HepG2 (cell line): Measurements from ENCODE around the gene AADACL4.

Experiments used
- CTCF ChIP-seq: sonication (generic); formaldehyde crosslinking; IDR thresholded peaks from 2 replicates; pipeline ENCODE4 v1.5.0; 2020; ENCODE audit warnings: mild to moderate bottlenecking, missing genetic modification reagents, moderate library complexity
- EZH2 ChIP-seq: conservative IDR thresholded peaks from 2 replicates; pipeline ENCODE4 v1.6.1; 2012; ENCODE audit warnings: mild to moderate bottlenecking, low read depth, low read length, moderate library complexity
- PHF21A ChIP-seq: sonication (generic); formaldehyde crosslinking; IDR thresholded peaks from 2 replicates; pipeline ENCODE4 v1.5.0; 2020; ENCODE audit warnings: mild to moderate bottlenecking, missing genetic modification reagents
- POLR2A ChIP-seq, 2 experiments: IDR thresholded peaks; 2 replicates each; pipeline ENCODE4 v1.6.1; 2011; ENCODE audit warnings: low read depth in 2 of 2, low read length in 2 of 2, mild to moderate bottlenecking in 1 of 2, moderate library complexity in 1 of 2; ENCODE audit not compliant: insufficient read depth in 1 of 2
- POLR2AphosphoS5 ChIP-seq: IDR thresholded peaks from 2 replicates; pipeline ENCODE4 v1.6.1; 2012; ENCODE audit warnings: low read depth, low read length
- TMF1 ChIP-seq: sonication (generic); formaldehyde crosslinking; IDR thresholded peaks from 2 replicates; pipeline ENCODE4 v1.8.1; 2022; ENCODE audit warnings: low read depth, missing genetic modification reagents
- ZNF33B ChIP-seq: sonication (generic); formaldehyde crosslinking; IDR thresholded peaks from 2 replicates; pipeline ENCODE4 v1.5.1; 2020; ENCODE audit warnings: mild to moderate bottlenecking, missing genetic modification reagents
- TF ChIP-seq, protein P1 (sequence below): sonication (generic); formaldehyde crosslinking; IDR thresholded peaks from 2 replicates; pipeline ENCODE4 v1.5.1; 2020; ENCODE audit warnings: mild to moderate bottlenecking, missing genetic modification reagents, moderate library complexity

DNA sequence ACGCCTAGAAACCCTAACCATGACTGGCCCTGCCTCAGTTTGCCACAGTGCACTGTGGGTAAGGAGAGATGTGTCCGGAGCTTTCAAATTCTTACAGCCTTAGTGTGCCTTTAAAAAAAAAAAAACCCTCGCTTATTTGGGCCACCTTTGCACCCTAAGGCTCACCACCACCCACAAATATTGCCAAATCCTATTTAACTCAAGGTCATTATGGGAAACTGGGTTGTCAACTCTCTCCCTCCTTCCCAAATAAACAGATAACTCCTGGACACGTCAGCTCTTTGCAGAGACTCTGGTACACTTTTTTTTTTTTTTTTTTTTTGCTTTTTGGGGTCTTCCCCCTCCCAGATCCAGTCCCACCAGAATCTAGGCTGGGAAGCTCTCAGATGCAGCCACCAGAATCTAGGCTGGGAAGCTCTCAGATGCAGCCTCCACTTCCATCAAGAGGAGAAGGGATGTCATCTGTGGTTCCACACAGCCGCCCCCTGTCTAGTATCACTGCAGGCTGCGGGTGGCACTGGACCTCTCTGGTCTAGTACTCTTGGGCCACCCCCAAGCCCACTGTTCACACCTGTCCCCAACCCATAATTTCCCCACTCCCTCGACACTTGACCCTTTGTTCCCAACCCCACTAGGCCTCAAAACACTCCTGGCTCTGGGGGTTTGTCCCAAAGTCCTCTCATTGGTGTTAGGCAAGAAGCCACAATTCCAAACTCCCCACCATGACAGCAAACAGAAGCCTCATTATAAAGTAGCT, 29.3 kb upstream of the AADACL4 start:
- 0 out of 2 replicates have a peak, but pooled peaks have one; percentile 14 for TF ChIP-seq CTCF (CRISPR knock-in tag)
- no peak for TF ChIP-seq TMF1
- TF ChIP-seq, protein P1, sequence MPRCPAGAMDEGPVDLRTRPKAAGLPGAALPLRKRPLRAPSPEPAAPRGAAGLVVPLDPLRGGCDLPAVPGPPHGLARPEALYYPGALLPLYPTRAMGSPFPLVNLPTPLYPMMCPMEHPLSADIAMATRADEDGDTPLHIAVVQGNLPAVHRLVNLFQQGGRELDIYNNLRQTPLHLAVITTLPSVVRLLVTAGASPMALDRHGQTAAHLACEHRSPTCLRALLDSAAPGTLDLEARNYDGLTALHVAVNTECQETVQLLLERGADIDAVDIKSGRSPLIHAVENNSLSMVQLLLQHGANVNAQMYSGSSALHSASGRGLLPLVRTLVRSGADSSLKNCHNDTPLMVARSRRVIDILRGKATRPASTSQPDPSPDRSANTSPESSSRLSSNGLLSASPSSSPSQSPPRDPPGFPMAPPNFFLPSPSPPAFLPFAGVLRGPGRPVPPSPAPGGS (CRISPR knock-in tag): no peak
- TF ChIP-seq PHF21A (CRISPR knock-in tag): peak; percentile 73; the same call in 1 of the 2 replicates
- TF ChIP-seq POLR2AphosphoS5: peak; percentile 68
- TF ChIP-seq EZH2: no peak
- TF ChIP-seq POLR2A (IDR thresholded peaks at IDR 0.05; ENCODE audit: insufficient read depth in 1 of 2, low read depth in 2 of 2, low read length in 2 of 2): peak; percentile 43 to 59
- no peak for TF ChIP-seq ZNF33B (CRISPR knock-in tag)
